Measurements from ENCODE around the gene ACOX1.

The ACOX1 gene

DNA sequence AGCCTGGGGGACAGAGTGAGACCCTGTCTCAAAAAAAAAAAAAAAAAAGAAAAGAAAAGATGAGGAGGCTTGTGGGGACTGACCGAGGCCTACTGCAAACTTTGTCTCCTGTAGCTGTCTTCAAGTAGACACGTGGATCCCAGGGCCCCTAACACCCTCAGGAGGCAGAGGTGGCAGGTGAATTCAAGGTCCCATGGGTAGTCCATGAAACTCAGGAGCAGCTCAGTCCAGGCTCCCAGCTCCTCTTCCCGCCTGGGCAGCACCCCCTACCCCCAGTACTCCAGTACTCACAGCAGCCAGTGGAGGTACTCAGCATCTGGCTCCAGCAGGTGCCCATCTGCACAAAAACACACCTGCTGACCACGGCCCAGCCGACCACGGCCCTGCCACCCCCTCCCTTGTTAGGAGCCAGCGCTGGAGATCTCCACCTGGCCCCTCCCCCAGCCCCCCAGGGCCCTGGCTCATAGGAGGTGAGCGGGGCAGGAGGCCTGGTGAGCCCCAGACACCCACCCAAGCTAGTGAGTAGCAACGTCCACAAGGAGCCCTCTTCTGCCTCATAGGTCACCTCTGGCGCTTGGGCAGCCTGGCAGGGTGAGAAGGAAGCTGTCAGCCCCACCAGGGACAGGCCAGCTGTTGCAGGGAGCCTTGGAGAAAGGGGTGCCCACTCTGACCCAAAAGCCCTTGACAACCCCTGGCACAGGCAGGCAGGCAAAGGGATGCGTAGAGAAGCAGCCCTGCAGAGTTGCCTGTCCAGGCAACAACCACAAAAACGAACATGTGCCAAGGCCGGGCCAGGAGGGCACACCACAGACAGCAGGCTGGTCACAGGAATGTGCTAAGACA is 78.1 kb downstream of the ACOX1 start:
- H3K4me3 ChIP-seq (replicated peaks; ENCODE audit: insufficient read depth, low read length): no peak overlapping the region
- DNase-seq (ENCODE audit: low read depth in 1 of 2, low spot score in 1 of 2): no peak
- no peaks in the 10 kb centered on the region for H3K27me3 ChIP-seq (ENCODE audit: insufficient read depth, poor library complexity, severe bottlenecking)
- TF ChIP-seq POLR2AphosphoS5 (IDR thresholded peaks at IDR 0.05; ENCODE audit: low read depth) (0 out of 2 replicates have a peak, but pooled peaks have one; percentile 17), GABPA (IDR thresholded peaks at IDR 0.05; ENCODE audit: low read depth) (no peak)
- H3K27ac ChIP-seq (replicated peaks): no peak overlapping the region

GRCh38 chr17:75899767-75900468 is 79.0 kb downstream of the ACOX1 start:
- Histone ChIP-seq H3K27ac (replicated peaks) (no peak overlapping the region), H3K4me3 (replicated peaks; ENCODE audit: insufficient read depth, low read length) (no peak overlapping the region), H3K27me3 (ENCODE audit: insufficient read depth, poor library complexity, severe bottlenecking) (no peaks in the 10 kb centered on the region)
- no peak for DNase-seq (ENCODE audit: low read depth in 1 of 2, low spot score in 1 of 2)
- TF ChIP-seq, protein P1, sequence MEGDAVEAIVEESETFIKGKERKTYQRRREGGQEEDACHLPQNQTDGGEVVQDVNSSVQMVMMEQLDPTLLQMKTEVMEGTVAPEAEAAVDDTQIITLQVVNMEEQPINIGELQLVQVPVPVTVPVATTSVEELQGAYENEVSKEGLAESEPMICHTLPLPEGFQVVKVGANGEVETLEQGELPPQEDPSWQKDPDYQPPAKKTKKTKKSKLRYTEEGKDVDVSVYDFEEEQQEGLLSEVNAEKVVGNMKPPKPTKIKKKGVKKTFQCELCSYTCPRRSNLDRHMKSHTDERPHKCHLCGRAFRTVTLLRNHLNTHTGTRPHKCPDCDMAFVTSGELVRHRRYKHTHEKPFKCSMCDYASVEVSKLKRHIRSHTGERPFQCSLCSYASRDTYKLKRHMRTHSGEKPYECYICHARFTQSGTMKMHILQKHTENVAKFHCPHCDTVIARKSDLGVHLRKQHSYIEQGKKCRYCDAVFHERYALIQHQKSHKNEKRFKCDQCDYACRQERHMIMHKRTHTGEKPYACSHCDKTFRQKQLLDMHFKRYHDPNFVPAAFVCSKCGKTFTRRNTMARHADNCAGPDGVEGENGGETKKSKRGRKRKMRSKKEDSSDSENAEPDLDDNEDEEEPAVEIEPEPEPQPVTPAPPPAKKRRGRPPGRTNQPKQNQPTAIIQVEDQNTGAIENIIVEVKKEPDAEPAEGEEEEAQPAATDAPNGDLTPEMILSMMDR (IDR thresholded peaks at IDR 0.05; ENCODE audit: insufficient read depth, low read length): no peak
- TF ChIP-seq, protein P2, sequence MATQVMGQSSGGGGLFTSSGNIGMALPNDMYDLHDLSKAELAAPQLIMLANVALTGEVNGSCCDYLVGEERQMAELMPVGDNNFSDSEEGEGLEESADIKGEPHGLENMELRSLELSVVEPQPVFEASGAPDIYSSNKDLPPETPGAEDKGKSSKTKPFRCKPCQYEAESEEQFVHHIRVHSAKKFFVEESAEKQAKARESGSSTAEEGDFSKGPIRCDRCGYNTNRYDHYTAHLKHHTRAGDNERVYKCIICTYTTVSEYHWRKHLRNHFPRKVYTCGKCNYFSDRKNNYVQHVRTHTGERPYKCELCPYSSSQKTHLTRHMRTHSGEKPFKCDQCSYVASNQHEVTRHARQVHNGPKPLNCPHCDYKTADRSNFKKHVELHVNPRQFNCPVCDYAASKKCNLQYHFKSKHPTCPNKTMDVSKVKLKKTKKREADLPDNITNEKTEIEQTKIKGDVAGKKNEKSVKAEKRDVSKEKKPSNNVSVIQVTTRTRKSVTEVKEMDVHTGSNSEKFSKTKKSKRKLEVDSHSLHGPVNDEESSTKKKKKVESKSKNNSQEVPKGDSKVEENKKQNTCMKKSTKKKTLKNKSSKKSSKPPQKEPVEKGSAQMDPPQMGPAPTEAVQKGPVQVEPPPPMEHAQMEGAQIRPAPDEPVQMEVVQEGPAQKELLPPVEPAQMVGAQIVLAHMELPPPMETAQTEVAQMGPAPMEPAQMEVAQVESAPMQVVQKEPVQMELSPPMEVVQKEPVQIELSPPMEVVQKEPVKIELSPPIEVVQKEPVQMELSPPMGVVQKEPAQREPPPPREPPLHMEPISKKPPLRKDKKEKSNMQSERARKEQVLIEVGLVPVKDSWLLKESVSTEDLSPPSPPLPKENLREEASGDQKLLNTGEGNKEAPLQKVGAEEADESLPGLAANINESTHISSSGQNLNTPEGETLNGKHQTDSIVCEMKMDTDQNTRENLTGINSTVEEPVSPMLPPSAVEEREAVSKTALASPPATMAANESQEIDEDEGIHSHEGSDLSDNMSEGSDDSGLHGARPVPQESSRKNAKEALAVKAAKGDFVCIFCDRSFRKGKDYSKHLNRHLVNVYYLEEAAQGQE (IDR thresholded peaks at IDR 0.05; ENCODE audit: insufficient replicate concordance, low read depth): no peak
- no peak for TF ChIP-seq SPI1 (IDR thresholded peaks at IDR 0.05; ENCODE audit: borderline replicate concordance, low read depth)
- no peak for TF ChIP-seq GABPA (IDR thresholded peaks at IDR 0.05; ENCODE audit: low read depth)
- TF ChIP-seq POLR2AphosphoS5 (IDR thresholded peaks at IDR 0.05; ENCODE audit: low read depth): no peak

DNA sequence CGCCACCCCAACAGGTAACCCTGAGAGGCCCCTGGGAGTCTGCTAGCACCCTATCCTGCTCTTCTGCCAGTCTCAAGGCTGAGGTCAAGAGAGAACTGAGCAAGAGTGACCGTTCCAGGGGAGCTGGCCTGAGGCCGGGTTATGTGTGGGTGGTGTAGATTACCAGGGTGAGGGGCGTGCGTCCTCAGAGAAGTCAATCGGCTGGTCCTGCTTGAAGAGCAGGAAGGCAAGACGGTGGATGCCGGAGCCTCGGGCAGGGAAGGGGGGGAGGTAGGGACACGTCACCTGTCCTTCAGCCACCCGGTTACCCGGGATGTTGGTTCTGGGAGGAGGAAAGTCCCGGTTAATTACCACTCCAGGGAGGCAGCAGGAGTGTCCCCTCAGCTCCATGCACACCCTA is 79.6 kb downstream of the ACOX1 start:
- H3K27ac ChIP-seq (replicated peaks): no peak overlapping the region
- H3K27me3 ChIP-seq (ENCODE audit: insufficient read depth, poor library complexity, severe bottlenecking): no peaks in the 10 kb centered on the region
- H3K4me3 ChIP-seq (replicated peaks; ENCODE audit: insufficient read depth, low read length): no peak overlapping the region
- DNase-seq (ENCODE audit: low read depth in 1 of 2, low spot score in 1 of 2): no peak
- no peak for TF ChIP-seq SPI1 (IDR thresholded peaks at IDR 0.05; ENCODE audit: borderline replicate concordance, low read depth)
- no peak for TF ChIP-seq POLR2AphosphoS5 (IDR thresholded peaks at IDR 0.05; ENCODE audit: low read depth)
- TF ChIP-seq, protein P2 (IDR thresholded peaks at IDR 0.05; ENCODE audit: insufficient replicate concordance, low read depth): no peak
- TF ChIP-seq, protein P1 (IDR thresholded peaks at IDR 0.05; ENCODE audit: insufficient read depth, low read length): no peak
- TF ChIP-seq GABPA (IDR thresholded peaks at IDR 0.05; ENCODE audit: low read depth): no peak

DNA sequence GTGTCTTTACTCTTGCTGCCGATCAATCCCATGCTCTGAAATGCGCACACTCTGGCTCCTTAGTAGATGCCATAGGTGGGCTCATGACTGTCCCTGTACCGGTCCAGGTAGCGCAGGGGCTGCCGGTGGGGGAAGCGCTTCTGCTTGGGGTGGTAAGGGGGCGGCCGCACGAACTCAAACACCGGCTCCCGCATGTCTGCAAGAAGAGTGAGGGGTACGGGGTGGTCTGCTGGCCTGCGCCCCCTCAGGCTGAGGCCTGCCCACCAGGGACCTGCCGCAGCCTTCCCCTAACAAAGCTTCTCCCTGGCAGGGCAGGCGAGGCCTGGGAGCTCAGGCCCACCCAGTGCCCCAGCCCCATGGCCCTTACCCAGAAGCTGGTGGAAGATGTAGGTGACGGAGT is 80.2 kb downstream of the ACOX1 start:
- Histone ChIP-seq H3K27me3 (ENCODE audit: insufficient read depth, poor library complexity, severe bottlenecking) (no peaks in the 10 kb centered on the region), H3K27ac (replicated peaks) (no peak overlapping the region), H3K4me3 (replicated peaks; ENCODE audit: insufficient read depth, low read length) (no peak overlapping the region)
- TF ChIP-seq GABPA (IDR thresholded peaks at IDR 0.05; ENCODE audit: low read depth) (no peak), SPI1 (IDR thresholded peaks at IDR 0.05; ENCODE audit: borderline replicate concordance, low read depth) (no peak), POLR2AphosphoS5 (IDR thresholded peaks at IDR 0.05; ENCODE audit: low read depth) (no peak)
- TF ChIP-seq, protein P2 (IDR thresholded peaks at IDR 0.05; ENCODE audit: insufficient replicate concordance, low read depth): no peak
- TF ChIP-seq, protein P1 (IDR thresholded peaks at IDR 0.05; ENCODE audit: insufficient read depth, low read length): no peak
- DNase-seq (ENCODE audit: low read depth in 1 of 2, low spot score in 1 of 2): no peak

Data from HL-60 (cell line).